Gastrocnemius medialis (tissue), 4 donors: ENCODE measurements around the gene REC114.

Experiments
- CTCF ChIP-seq, 5 experiments: fragments of 450-650 bp in 3 of 5; fragments of 200-600 bp in 2 of 5; sonication (generic) in 2 of 5; IDR thresholded peaks in 4 of 5; conservative IDR thresholded peaks in 1 of 5; 1 replicate in 4 of 5; 2 replicates in 1 of 5; pipeline ENCODE4 v1.5.1; 2016 to 2019; ENCODE audit warnings: antibody characterized with exemption in 5 of 5, mild to moderate bottlenecking in 3 of 5, moderate library complexity in 3 of 5
- POLR2A ChIP-seq, 2 donors: fragments of 450-650 bp; IDR thresholded peaks; one replicate each; pipeline ENCODE4 v1.6.1; 2017; ENCODE audit warnings: antibody characterized with exemption in 2 of 2, mild to moderate bottlenecking in 2 of 2, moderate library complexity in 2 of 2

DNA sequence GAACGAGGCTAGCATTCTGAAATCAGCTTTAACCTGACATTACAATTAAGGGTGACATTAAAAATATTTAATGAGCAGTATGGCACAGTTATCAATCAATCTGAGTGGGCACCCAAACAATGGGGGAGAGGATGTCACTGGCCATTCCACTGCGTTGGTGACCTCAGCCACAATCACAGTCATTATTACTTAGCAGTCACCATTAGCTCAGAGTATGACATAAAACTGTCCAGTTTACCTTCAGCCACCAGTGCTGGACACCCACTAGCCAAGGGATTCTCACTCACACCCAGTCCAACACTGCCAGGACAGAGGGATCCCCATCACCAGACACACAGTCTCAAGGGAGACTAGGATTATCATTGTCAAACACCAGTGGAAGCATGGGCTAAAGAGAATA, 17.5 kb upstream of the REC114 start:
- no peak for TF ChIP-seq POLR2A (IDR thresholded peaks at IDR 0.05)
- TF ChIP-seq CTCF (IDR thresholded peaks at IDR 0.05 in 4 of 5, conservative IDR thresholded peaks at IDR 0.05 in 1 of 5) = no peak
